HepG2 (cell line): Measurements from ENCODE around the gene DRAXIN. TPM values are rescaled to one million over a fixed set of nuclear protein-coding genes. Genes with fewer than 3 reads are reported as not detected.

Experiments
- GABPB1 ChIP-seq: IDR thresholded peaks from 2 replicates; pipeline ENCODE4 v1.6.1; 2016; ENCODE audit warnings: mild to moderate bottlenecking, missing genetic modification reagents, moderate library complexity, missing compliant biosample characterization
- JUND ChIP-seq: sonication (generic); formaldehyde crosslinking; IDR thresholded peaks from 2 replicates; pipeline ENCODE4 v1.8.0; 2022; ENCODE audit warnings: mild to moderate bottlenecking, missing genetic modification reagents
- NCOA1 ChIP-seq: sonication (generic); formaldehyde crosslinking; IDR thresholded peaks from 2 replicates; pipeline ENCODE4 v1.9.0; 2021; ENCODE audit warnings: missing genetic modification reagents
- NCOA2 ChIP-seq: sonication (generic); formaldehyde crosslinking; IDR thresholded peaks from 2 replicates; pipeline ENCODE4 v1.8.0; 2022; ENCODE audit warnings: inconsistent platforms
- NFE2L2 ChIP-seq: fragments of 150-350 bp; IDR thresholded peaks from 2 replicates; pipeline ENCODE4 v1.6.1; 2014; ENCODE audit warnings: low read length
- PRMT3 ChIP-seq: sonication (generic); formaldehyde crosslinking; IDR thresholded peaks from 2 replicates; pipeline ENCODE4 v1.8.1; 2022; ENCODE audit warnings: low read depth, mild to moderate bottlenecking, moderate library complexity, missing genetic modification reagents, borderline replicate concordance
- TP53 ChIP-seq: sonication (generic); formaldehyde crosslinking; conservative IDR thresholded peaks from 2 replicates; pipeline ENCODE4 v1.4.0; 2020; ENCODE audit warnings: missing genetic modification reagents
- YEATS2 ChIP-seq: sonication (generic); formaldehyde crosslinking; IDR thresholded peaks from 2 replicates; pipeline ENCODE4 v1.4.0; 2020; ENCODE audit warnings: missing genetic modification reagents, borderline replicate concordance
- ZNF33B ChIP-seq: sonication (generic); formaldehyde crosslinking; IDR thresholded peaks from 2 replicates; pipeline ENCODE4 v1.5.1; 2020; ENCODE audit warnings: mild to moderate bottlenecking, missing genetic modification reagents
- ZNF619 ChIP-seq: sonication (generic); formaldehyde crosslinking; IDR thresholded peaks from 2 replicates; pipeline ENCODE4 v1.4.0; 2020; ENCODE audit warnings: mild to moderate bottlenecking, missing genetic modification reagents
- ZNF891 ChIP-seq: sonication (generic); formaldehyde crosslinking; IDR thresholded peaks from 2 replicates; pipeline ENCODE4 v1.5.0; 2020; ENCODE audit warnings: mild to moderate bottlenecking, missing genetic modification reagents
- ZSCAN30 ChIP-seq: sonication (generic); formaldehyde crosslinking; IDR thresholded peaks from 2 replicates; pipeline ENCODE4 v1.5.0; 2020; ENCODE audit warnings: mild to moderate bottlenecking, missing genetic modification reagents
- polyA plus RNA-seq, 8 experiments: library from polyadenylated mRNA; depleted of rRNA in 3 of 8; stranded (reverse) in 7 of 8; unstranded in 1 of 8; fragments of >200 nt; fragmentation: Illumina TruSeq in 4 of 8; extraction: Trizol in 4 of 8; gene quantifications; 2 replicates each; pipeline versions ENCODE4 v1.2.1 to v1.2.3, GENCODE V29; 2011 to 2016; ENCODE audit warnings: low read depth in 4 of 8, missing spikeins in 1 of 8, mixed read lengths in 1 of 8; ENCODE audit not compliant: insufficient read depth in 1 of 8
- total RNA-seq, 5 experiments: library from RNA; depleted of rRNA; stranded (reverse); fragments of >200 nt; fragmentation: Illumina TruSeq; extraction: Trizol; gene quantifications; 2 replicates each; pipeline ENCODE4 v1.2.3, GENCODE V29; 2016; ENCODE audit warnings: low read depth in 1 of 5
- TF ChIP-seq, protein P1 (sequence below): sonication (generic); formaldehyde crosslinking; IDR thresholded peaks from 2 replicates; pipeline ENCODE4 v1.5.0; 2020; ENCODE audit warnings: mild to moderate bottlenecking, missing genetic modification reagents, borderline replicate concordance
- TF ChIP-seq, protein P2 (sequence below): sonication (generic); formaldehyde crosslinking; IDR thresholded peaks from 2 replicates; pipeline ENCODE4 v1.5.0; 2020; ENCODE audit warnings: mild to moderate bottlenecking, missing genetic modification reagents, borderline replicate concordance
- TF ChIP-seq, protein P3 (sequence below): sonication (generic); formaldehyde crosslinking; IDR thresholded peaks from 2 replicates; pipeline ENCODE4 v1.8.0; 2022; ENCODE audit warnings: mild to moderate bottlenecking, missing genetic modification reagents, borderline replicate concordance

Gene DRAXIN
- total and polyA plus RNA-seq, 2 of the 13 experiments (the other 11 are each of a cell fraction or from before 2014, with no cell fraction given): 0.02 TPM; not detected in 1

DNA sequence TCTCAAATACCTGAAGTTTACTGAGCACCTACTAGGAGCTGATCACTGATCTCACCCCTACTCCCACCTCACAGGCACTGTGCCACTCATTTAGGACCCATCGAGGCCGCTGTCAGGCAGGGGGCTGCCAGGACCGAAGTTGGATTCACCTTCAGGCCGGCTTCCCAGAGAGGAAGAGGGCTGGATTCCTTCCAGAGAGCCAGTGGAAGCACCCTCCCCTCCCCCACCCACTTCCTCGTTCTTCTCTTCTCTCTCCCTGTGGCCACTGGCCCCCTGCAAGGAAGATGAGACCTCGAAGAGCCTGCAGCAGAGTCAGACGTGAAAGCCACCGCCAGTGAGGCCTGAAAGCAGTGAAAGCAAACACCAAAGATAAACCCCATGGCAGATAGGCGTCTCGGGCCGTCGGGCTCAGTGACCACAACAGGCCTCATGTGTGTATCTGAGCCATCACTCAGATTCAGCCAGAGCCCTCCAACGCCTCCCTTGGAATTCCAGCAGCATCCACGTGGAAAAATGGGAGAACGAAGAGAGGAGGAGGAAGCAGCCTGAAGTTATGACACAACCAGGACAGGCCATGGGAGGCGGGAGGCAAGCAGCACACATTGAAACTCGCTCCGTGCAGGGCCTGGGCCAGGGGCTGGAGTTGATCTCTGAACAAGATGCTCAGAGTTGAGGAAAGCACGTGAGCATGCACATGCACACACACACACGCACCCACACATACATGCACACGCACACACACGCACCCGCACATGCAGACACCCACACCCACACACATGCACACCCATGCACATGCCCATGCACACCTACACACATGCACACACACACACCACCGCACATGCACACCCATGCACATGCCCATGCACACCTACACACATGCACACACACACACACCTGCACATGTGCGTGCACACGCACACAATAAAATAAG lies 38.3 kb downstream of the DRAXIN start (continued):
- TF ChIP-seq, protein P1, sequence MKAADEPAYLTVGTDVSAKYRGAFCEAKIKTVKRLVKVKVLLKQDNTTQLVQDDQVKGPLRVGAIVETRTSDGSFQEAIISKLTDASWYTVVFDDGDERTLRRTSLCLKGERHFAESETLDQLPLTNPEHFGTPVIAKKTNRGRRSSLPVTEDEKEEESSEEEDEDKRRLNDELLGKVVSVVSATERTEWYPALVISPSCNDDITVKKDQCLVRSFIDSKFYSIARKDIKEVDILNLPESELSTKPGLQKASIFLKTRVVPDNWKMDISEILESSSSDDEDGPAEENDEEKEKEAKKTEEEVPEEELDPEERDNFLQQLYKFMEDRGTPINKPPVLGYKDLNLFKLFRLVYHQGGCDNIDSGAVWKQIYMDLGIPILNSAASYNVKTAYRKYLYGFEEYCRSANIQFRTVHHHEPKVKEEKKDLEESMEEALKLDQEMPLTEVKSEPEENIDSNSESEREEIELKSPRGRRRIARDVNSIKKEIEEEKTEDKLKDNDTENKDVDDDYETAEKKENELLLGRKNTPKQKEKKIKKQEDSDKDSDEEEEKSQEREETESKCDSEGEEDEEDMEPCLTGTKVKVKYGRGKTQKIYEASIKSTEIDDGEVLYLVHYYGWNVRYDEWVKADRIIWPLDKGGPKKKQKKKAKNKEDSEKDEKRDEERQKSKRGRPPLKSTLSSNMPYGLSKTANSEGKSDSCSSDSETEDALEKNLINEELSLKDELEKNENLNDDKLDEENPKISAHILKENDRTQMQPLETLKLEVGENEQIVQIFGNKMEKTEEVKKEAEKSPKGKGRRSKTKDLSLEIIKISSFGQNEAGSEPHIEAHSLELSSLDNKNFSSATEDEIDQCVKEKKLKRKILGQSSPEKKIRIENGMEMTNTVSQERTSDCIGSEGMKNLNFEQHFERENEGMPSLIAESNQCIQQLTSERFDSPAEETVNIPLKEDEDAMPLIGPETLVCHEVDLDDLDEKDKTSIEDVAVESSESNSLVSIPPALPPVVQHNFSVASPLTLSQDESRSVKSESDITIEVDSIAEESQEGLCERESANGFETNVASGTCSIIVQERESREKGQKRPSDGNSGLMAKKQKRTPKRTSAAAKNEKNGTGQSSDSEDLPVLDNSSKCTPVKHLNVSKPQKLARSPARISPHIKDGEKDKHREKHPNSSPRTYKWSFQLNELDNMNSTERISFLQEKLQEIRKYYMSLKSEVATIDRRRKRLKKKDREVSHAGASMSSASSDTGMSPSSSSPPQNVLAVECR (CRISPR knock-in tag): peak; percentile 19; the same call in 1 of the 2 replicates
- TF ChIP-seq GABPB1 (CRISPR knock-in tag) (no peak), ZNF891 (0 out of 2 replicates have a peak, but pooled peaks have one; percentile 25), NFE2L2 (no peak), ZSCAN30 (CRISPR knock-in tag) (no peak), ZNF619 (CRISPR knock-in tag) (no peak), YEATS2 (CRISPR knock-in tag) (no peak), ZNF33B (CRISPR knock-in tag) (no peak), JUND (CRISPR knock-in tag) (no peak), PRMT3 (CRISPR knock-in tag) (no peak), NCOA1 (no peak), NCOA2 (CRISPR knock-in tag) (no peak), TP53 (no peak)
- TF ChIP-seq, protein P2, sequence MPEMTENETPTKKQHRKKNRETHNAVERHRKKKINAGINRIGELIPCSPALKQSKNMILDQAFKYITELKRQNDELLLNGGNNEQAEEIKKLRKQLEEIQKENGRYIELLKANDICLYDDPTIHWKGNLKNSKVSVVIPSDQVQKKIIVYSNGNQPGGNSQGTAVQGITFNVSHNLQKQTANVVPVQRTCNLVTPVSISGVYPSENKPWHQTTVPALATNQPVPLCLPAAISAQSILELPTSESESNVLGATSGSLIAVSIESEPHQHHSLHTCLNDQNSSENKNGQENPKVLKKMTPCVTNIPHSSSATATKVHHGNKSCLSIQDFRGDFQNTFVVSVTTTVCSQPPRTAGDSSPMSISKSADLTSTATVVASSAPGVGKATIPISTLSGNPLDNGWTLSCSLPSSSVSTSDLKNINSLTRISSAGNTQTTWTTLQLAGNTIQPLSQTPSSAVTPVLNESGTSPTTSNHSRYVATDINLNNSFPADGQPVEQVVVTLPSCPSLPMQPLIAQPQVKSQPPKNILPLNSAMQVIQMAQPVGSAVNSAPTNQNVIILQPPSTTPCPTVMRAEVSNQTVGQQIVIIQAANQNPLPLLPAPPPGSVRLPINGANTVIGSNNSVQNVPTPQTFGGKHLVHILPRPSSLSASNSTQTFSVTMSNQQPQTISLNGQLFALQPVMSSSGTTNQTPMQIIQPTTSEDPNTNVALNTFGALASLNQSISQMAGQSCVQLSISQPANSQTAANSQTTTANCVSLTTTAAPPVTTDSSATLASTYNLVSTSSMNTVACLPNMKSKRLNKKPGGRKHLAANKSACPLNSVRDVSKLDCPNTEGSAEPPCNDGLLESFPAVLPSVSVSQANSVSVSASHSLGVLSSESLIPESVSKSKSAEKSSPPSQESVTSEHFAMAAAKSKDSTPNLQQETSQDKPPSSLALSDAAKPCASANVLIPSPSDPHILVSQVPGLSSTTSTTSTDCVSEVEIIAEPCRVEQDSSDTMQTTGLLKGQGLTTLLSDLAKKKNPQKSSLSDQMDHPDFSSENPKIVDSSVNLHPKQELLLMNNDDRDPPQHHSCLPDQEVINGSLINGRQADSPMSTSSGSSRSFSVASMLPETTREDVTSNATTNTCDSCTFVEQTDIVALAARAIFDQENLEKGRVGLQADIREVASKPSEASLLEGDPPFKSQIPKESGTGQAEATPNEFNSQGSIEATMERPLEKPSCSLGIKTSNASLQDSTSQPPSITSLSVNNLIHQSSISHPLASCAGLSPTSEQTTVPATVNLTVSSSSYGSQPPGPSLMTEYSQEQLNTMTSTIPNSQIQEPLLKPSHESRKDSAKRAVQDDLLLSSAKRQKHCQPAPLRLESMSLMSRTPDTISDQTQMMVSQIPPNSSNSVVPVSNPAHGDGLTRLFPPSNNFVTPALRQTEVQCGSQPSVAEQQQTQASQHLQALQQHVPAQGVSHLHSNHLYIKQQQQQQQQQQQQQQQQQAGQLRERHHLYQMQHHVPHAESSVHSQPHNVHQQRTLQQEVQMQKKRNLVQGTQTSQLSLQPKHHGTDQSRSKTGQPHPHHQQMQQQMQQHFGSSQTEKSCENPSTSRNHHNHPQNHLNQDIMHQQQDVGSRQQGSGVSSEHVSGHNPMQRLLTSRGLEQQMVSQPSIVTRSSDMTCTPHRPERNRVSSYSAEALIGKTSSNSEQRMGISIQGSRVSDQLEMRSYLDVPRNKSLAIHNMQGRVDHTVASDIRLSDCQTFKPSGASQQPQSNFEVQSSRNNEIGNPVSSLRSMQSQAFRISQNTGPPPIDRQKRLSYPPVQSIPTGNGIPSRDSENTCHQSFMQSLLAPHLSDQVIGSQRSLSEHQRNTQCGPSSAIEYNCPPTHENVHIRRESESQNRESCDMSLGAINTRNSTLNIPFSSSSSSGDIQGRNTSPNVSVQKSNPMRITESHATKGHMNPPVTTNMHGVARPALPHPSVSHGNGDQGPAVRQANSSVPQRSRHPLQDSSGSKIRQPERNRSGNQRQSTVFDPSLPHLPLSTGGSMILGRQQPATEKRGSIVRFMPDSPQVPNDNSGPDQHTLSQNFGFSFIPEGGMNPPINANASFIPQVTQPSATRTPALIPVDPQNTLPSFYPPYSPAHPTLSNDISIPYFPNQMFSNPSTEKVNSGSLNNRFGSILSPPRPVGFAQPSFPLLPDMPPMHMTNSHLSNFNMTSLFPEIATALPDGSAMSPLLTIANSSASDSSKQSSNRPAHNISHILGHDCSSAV (CRISPR knock-in tag): no peak
- TF ChIP-seq, protein P3, sequence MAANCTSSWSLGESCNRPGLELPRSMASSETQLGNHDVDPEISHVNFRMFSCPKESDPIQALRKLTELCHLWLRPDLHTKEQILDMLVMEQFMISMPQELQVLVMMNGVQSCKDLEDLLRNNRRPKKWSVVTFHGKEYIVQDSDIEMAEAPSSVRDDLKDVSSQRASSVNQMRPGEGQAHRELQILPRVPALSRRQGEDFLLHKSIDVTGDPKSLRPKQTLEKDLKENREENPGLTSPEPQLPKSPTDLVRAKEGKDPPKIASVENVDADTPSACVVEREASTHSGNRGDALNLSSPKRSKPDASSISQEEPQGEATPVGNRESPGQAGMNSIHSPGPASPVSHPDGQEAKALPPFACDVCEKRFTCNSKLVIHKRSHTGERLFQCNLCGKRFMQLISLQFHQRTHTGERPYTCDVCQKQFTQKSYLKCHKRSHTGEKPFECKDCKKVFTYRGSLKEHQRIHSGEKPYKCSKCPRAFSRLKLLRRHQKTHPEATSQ: no peak
